Stimulated activated CD4-positive, alpha-beta T cell treated with anti-CD3 and anti-CD28 coated beads, Interleukin-1b, Interleukin-23, amount 100 ng/mL, for 4 hours (primary cell): ENCODE measurements around the gene CIZ1.
"Not testable (repeated sequence)": the region's sequence is repeated elsewhere in the genome, so short reads cannot be mapped to it uniquely, and the experiment has no call there.

Source experiments
- DNase-seq, 2 donors: peaks; one replicate each; pipeline ENCODE4 v3.0.0-alpha.2; 2020; ENCODE audit warnings: low read depth in 2 of 2

CIZ1 gene

DNA sequence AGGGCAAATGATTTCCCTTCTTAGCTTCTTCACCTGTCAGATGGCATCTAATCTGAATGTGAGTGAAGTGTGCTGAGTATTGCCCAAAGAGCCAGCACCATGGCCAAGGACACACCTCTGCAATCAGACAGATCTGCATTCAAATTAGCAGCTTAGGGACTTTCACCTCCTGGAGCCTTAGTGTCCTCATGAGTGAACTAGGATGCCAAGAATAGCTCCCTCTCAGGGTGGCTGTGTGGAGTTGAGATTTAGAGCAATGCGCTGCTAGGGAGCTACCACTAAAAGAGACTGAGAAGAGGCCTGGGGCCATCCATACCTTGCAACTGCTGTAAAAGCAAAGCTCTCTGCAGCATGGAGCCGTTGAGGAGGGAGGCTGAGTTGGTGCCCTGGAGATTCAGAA, 1.4 kb downstream of the CIZ1 start:
- no peak for DNase-seq

- no peak for DNase-seq
Measured at GRCh38 chr9:128188209-128188608, 3.2 kb downstream of the CIZ1 start.

- DNase-seq = no peak
Measured at GRCh38 chr9:128187361-128187760, 4.0 kb downstream of the CIZ1 start.

DNA sequence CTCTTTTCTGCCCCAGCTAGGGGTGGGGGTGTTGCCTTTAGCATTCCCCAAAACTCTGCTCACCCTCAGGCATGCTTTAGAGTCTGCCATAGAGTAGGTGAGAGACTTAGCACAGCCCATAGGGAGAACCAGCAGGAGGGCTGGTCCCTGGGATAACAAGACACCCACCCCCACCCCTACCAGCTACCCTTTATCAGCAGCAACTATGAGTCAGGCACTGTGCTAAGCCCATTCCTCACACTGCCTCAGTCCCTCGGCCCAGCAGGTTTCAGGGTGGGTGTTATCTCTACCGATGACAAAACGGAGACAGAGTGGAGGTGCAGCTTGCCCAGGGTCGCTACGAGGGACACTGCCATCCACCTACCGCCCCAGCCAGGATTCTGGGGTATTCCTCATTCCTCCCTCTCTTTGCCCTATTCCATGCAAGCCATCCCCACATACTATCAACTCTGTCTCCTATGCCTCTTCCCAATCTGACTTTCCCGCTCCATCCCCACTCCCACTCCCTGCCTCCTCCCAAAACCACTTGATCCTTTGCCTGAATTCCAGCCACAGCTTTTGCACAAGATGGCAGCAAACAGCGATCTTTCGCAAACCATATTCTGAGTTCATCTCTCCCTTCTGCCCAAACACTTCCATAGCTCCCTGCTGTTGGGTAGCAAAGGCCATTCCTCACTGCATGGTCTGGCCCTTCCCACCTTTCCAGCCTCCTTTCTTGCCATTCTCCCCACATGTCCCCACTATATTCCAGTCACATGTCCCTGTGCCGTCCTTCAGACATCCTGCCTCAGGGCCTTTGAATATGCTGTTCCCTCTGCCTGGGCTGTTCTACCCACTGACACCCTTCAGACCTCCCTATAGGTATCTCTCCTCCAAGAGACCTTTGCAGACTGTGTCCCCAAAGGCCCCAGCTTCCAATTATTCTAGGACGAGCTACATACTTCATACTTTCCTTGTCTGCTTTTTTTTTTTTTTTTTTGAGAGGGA, 5.1 kb downstream of the CIZ1 start:
- DNase-seq = no peak

DNA sequence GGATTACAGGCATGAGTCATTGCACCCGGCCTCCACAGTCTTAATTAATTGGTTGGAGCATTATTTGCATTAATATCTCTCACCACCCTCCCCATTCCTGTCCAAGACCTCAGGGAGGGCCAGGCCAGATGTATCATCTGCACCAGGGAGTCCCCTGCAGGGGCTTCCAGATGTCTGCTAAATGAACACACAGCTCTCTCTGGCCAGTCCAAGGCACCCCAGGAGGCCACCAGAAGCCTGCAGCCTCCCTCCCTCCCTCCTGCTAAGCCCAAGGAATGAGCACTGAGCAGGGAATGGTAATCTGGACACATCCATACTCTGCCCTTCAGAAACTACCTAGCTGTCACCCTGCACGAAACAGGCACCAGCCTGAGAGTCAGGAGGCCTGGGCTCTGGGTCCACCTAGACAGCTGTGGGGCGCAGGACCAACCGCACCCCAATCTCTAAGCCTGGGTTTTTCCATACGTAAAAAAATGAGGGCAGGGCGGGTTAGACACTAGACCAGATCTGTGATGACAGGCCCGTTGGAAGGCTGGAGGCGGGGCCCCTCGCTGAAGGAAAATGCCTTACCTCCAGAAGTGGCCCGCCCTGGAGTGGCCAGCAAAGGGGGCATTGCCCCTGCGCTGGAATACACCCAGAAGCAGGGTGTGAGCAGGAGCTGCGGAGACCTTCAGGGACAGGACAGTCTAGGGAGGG, 8.3 kb downstream of the CIZ1 start:
- no peak for DNase-seq

GRCh38 chr9:128181480-128181879, 9.9 kb downstream of the CIZ1 start:
- DNase-seq = not testable (repeated sequence)

GRCh38 chr9:128180447-128180846, 10.9 kb downstream of the CIZ1 start:
- no peak for DNase-seq

DNA sequence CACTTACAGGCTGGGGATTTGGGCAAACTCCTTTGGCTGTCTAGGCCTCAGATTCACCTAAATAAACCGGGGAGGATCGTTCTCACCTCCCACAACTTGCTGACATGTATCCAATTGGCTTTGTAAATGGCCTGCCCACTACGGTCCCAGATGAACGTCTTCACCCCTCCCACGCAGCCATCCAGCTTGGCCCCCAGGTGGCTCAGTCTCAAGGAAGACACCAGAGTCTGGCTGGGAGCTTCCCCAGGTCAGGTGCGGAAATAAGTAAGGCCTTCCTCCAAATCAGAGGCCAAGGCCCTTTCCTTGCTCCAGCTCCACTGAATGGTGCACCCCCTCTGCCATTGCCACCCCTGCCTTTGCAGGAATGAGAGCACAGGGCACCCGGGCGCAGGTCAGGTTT, 11.4 kb downstream of the CIZ1 start:
- DNase-seq = no peak

GRCh38 chr9:128178806-128179431, 12.5 kb downstream of the CIZ1 start:
- no peak for DNase-seq

GRCh38 chr9:128175726-128176125, 15.6 kb downstream of the CIZ1 start:
- no peak for DNase-seq

GRCh38 chr9:128175102-128175563, 16.2 kb downstream of the CIZ1 start:
- DNase-seq = no peak

DNA sequence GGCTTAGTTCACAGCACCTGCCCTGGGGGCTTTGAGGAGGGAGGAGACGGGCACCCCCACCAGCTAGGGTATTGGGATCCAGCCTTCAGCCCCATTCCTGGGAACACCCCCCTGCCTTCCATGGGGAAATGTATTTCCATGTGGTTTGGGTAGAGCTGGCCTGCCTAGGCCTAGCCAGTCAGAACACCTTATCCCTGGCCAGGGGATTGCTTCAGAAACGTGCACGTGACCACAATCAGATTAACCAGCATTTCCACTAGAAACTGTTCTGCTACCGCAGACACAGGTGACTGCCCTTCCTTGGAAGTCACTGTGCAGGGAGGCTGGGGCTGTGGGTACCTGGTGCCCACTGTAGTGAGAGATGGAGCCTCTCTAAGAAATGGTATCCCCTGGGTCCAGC, 17.3 kb downstream of the CIZ1 start:
- DNase-seq = no peak

DNA sequence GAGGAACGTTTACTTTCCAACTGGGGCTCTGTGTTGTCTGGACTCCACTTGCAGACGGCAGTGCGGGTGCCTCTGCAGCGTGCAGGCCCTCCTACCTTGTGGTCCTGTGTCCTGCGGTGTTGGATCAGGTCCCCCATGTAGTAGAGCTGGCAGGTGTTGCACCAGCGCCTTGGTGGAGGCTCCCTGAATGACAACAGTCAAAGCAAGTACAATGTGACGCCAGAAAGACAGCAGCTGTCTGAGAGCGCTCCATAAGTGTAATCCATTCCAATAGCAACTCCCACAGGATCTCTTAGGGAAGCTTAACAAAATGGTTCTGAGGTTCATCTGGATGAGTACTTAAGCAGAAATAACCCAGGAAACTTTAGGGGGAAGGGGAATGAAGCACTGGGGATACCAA, 21.4 kb downstream of the CIZ1 start:
- DNase-seq = no peak

- DNase-seq = no peak
Measured at GRCh38 chr9:128169492-128169891, 21.9 kb downstream of the CIZ1 start.

DNA sequence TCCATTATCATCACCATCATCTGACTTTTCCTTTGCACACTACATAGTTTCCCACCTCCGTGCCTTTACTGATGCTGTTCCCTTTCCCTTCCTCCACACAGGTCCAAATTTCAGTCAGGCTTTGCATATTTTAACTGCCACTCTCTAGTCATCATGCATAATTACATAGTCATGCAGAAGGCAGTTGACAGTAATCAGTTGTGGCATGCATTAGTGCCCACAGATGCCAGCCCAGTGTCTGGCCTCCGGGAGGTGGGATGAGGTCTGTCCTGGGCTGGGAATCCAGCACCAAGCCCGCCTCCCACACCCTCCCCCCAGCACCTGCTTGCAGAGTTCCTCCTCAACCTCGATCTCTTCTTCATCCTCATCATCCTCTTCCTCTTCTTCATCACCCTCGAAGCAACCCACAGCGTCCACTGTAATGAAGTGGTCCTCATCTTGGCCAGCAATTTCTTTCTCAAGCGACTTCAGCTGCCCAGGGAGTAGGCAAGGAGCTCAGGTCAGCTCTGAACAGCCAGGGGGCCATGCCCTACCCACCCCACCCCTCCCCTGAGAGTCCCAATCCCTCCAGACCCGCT, 22.6 kb downstream of the CIZ1 start:
- no peak for DNase-seq

DNA sequence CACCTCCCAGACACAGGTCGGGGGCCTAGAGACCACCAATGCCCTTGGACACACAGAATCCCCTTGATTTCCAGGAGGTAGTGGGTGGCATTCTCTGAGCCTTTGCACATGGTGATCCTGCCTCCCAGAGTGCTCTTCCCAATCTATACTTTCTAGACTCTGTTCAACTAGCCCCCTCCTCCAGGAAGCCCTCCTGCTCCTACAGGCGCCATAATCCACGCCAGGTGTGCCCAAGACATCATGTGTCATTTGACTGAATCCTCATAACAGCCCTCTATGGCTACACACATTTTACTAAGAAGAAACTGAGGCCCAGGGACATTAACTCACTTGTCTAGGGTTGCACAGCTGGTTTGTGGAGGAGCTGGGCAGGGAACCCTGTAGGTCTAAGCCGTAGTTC, 24.2 kb downstream of the CIZ1 start:
- no peak for DNase-seq

- DNase-seq = no peak
Measured at GRCh38 chr9:128166169-128166568, 25.2 kb downstream of the CIZ1 start.

DNA sequence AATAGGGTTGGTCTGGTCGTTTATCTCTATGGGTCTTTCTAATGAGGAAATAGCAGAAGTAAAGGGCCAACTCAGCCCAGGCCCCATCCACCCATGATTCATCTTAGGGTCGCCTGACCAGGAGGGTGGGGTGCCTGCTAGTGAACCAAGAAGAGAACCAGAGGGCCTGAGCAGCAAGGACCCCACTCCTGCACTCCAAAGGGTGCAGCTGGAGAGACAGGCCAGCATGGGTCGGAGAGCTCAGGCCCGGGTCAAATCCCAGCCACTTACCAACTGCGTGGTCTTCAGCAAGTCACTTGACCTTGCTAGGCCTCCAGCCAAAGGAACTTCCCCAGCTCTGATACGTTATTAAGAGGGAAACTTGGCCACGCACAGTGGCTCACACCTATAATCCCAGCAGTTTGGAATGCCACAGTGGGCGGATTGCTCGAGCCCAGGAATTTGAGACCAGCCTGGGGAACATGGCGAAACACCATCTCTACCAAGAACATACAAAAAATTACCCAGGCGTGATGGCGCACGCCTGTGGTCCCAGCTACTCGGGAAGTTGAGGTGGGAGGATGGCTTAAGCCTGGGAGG, 27.0 kb downstream of the CIZ1 start:
- DNase-seq = no peak

DNA sequence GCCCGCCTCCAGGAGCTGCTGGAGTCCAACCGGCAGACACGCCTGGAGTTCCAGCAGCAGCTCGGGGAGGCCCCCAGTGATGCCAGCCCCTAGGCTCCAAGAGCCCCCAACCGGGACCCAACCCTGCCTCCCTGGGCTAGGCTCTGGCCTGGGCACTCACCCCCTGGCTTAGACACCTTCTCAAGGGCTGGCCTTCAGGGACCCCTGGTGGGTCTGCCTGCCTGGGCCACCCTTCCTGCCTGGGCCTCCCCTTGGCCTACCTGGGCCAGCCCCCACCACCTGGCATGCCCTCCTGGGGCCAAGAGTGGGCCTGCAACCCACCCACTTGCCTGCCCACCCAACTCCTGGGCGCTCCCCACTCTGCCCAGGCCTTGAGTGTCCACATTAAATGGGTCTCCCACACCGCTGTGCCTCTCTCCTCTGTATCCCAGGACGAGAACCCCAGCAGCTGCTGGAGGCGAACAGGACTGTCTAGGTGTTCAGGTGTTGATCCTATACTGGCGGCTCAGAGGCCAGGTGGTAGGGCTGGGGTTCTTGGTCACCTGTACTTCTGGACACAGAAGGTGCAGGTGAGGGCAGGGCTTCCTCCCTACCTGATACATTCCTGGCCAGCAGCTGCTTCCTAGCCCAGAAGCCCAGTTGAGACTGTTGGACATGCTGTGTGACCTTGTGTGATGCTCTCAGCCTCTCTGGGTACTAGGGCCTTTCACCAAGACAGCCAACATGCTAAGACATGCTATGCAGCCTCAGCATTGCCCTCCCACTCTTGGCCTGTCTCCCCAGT, 27.7 kb downstream of the CIZ1 start:
- DNase-seq = no peak

GRCh38 chr9:128163027-128163515, 28.3 kb downstream of the CIZ1 start:
- no peak for DNase-seq
